HG03025 (cell line): Measurements from ENCODE around the gene TPO.

Experiments used
- ATAC-seq: cut with Tn5 transposase; IDR thresholded peaks from one replicate; pipeline ENCODE4 v1.9.1; 2021; ENCODE audit warnings: mild to moderate bottlenecking, moderate library complexity; ENCODE audit not compliant: unreplicated experiment, low FRiP score

Gene TPO

DNA sequence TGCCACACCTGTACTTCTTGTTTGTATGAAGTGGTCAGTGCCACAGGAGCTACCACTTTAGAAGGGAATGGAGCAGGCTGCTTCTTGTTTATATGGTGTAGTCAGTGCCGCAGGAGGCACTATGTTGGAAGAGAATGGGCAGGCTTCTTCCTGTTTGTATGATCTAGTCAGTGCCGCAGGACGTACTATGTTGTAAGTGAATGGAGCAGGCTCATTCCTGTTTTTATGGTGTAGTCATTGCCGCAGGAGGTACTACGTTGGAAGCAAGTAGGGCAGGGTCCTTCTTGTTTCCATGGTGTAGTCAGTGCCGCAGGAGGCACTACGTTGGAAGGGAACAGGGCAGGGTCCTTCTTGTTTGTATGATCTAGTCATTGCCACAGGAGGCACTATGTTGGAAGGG, 27.3 kb downstream of the TPO start:
- ATAC-seq: no peak

DNA sequence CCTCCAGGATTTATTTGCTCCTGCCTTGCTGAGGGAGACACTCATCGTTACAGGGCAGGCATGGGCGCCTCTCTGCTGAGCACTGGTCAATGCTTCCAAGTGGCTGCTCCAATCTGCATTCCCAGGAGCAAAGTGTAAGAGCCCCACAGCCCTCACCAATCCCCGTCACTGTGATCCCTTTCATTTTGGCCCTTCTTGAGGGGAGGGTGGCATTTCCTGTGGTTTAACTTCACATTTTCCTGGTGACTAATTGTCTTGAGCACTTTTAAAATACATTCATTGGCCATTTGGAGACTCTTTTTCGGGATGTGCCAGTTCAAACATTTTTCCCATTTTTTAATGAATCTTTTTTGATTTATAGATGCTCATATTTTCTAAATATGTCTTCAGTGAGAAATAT, 33.0 kb downstream of the TPO start:
- ATAC-seq: no peak

DNA sequence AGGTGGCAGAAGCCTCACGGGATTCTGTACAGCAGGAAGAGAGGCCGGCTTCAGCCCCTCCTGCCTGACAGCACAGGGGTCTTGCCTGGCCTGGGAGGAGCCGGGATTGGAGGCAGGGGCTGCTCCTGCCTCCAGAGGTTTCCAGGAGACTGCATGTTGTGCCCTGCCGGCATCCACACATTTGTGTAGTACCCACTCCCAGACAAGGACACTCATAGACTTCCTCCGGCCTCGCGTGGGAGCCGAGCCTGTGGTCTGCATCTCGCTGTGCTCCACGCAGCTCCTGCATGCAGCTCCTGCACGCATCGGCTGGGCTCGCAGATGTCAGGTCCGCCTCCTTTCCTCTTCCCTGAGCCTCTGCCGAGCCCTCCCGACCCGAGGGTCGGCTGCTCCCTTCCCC, 34.7 kb downstream of the TPO start:
- no peak for ATAC-seq

DNA sequence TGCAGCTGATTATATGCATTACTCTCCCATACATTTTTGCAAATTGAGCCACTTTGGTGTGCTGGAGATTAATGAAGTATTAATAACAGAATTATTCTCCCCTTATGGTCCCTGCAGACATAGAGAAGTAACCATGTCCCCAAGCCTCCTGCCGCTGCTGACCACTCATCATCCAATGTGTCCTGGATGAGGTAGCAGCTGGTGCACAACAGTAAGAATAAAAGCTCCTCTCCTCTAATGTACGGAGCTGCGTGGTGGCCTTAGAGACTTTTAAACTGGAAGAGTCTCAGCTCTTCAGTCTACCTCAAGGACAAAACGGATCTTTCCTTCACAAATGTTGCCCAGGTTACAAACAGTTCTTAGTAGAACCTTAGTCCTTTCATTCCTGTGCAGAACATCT, 37.7 kb downstream of the TPO start:
- ATAC-seq: no peak

- ATAC-seq: no peak
Measured at GRCh38 chr2:1451422-1451821, 38.2 kb downstream of the TPO start.

DNA sequence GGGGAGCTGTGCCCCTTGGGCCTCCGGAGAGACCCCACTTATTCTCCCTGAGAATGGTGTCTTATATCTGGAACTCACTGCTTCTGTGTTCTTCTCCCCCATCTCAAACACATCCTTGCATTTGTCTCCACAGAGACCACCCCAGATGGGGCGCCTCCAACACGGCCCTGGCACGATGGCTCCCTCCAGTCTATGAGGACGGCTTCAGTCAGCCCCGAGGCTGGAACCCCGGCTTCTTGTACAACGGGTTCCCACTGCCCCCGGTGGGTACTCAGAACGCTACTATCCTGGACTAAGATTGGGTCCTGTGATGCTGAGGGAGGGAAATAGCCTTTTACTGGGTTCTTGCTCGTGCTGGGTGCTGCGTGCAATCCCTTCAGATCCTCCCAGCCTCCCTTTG, 40.3 kb downstream of the TPO start:
- no peak for ATAC-seq

DNA sequence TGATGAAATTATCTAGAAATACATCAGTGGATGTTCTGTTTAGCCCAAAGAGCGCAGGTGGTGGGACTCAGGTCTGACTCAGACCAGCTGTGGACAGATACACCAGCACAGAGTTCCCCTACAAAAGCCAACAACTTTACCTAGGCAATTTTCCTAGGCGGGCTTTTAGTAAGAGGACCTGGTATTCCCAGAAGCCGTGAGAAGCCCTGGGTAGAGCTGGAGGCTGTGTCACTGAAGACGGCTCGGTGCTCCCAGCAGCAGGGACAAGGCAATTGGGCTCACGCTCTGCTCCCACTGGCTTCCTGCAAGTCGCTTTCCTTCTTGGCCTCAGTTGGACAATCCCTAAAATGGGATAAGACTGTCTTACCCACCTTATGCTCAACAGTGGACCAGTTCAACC, 41.1 kb downstream of the TPO start:
- no peak for ATAC-seq

GRCh38 chr2:1455466-1455865, 42.2 kb downstream of the TPO start:
- no peak for ATAC-seq

GRCh38 chr2:1458432-1458831, 45.2 kb downstream of the TPO start:
- no peak for ATAC-seq

DNA sequence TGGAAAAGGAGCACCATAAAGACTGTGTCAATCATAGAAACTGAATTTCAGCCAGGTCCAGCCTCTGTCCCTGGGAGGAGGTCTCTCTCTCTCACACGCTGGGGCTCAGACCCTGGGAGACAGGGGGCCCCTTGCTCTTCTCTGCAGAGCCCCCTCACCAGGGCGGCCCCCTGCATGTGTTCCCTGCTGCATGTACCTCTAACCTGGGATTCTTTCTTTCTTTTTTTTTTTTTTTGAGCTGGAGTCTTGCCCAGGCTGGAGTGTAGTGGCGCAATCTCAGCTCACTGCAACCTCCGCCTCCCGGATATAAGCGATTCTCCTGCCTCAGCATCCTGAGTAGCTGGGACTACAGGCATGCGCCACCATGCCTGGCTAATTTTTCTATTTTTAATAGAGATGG, 46.5 kb downstream of the TPO start:
- no peak for ATAC-seq

- ATAC-seq: no peak
Measured at GRCh38 chr2:1460851-1461418, 47.7 kb downstream of the TPO start.

GRCh38 chr2:1461507-1462390, 48.5 kb downstream of the TPO start:
- no peak for ATAC-seq

DNA sequence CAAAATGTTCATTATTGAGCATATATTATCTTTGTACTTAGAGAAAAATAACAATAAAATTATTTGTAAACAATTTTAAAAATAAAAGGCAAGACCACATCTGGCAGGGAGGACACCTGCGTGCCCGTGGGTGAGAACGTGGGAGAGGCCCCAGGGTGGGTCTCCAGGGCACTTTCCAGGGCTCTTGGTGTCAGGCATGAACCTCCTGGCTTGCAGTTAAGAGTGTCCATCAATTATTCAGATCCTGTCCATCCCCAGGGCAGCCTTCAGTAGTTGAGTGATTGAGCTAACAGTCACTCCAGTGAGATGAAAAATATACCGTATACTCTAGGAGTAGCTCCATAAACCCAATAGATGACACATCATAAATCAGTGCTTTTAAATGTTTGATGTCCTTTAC, 49.7 kb downstream of the TPO start:
- ATAC-seq: no peak

- no peak for ATAC-seq
Measured at GRCh38 chr2:1472350-1472749, 59.1 kb downstream of the TPO start.

DNA sequence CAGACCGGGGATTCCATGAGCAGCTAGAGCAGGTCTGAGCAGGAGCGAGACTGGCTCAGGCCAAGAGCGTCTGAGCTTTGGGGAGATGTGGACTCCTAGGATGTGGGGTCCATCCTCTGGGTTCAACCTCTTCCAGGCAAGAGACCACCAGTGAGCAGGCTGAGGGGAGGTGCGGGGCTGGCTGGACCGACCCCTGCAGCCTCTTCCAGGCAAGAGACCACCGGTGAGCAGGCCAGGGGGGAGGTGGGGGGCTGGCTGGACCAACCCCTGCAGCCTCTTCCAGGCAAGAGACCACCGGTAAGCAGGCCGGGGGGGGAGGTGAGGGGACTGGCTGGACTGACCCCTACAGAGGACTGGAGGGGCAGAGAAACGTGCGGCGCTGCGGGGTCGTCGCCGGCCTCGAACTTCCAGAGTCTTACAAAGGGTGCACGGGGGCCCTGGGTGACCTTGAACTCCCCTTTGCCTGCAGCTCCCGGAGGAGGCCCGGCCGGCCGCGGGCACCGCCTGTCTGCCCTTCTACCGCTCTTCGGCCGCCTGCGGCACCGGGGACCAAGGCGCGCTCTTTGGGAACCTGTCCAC, 63.4 kb downstream of the TPO start:
- ATAC-seq: no peak

DNA sequence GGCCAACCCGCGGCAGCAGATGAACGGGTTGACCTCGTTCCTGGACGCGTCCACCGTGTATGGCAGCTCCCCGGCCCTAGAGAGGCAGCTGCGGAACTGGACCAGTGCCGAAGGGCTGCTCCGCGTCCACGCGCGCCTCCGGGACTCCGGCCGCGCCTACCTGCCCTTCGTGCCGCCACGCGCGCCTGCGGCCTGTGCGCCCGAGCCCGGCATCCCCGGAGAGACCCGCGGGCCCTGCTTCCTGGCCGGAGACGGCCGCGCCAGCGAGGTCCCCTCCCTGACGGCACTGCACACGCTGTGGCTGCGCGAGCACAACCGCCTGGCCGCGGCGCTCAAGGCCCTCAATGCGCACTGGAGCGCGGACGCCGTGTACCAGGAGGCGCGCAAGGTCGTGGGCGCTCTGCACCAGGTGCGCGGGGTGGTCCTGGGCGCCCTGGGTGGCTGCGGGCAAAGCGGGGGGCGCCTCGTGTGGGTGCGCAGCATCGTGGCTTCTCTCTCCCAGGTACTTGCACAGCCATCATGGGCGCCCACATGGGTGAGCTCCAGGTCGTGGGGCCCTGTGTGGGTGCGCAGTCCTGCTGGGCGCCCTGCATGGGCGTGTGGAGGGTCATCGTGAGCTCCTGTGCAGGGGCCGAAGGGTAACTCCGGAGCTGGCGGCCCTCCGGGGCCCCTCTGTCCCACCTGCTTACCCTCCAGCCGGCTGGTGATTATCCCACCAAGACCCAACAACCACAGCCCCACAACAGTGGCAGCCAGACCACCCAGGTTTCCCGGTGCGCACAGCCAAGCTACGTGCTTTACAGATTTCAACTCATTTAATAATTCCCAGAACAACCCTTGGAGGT, 64.2 kb downstream of the TPO start:
- ATAC-seq: no peak

GRCh38 chr2:1478311-1479305, 65.3 kb downstream of the TPO start:
- no peak for ATAC-seq

- no peak for ATAC-seq
Measured at GRCh38 chr2:1479346-1479745, 66.1 kb downstream of the TPO start.

DNA sequence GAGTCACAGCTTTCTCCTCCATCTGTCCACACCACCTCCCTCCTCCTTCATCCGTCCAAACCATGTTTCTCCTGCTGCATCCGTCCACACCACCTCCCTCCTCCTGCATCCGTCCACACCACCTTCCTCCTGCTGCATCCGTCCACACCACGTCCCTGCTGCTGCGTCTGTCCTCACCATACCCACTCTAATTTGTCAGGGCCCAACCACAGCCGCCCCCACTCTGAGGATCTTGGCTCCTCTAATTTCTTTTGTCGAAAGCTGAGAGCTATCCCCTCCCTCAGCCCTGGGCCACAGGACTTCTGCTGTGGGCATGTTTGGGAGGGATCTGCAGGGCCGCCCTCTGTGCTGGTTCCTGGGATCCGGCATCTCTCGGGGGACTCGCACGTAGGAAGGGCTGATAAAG, 67.4 kb downstream of the TPO start:
- ATAC-seq: no peak
